Stimulated activated naive CD8-positive, alpha-beta T cell treated with anti-CD3 and anti-CD28 coated beads, Interleukin-15, Interleukin-2, amounts not matched to agents 100 ng/mL and 50 ng/mL, for 24 hours (primary cell): ENCODE results near the gene GNB5.
"Not testable (repeated sequence)": the region's sequence is repeated elsewhere in the genome, so short reads cannot be mapped to it uniquely, and the experiment has no call there.

Source experiments
- H3K27ac Mint-ChIP-seq: one replicate; pipeline ENCODE4 v1.8.0; 2021; ENCODE audit warnings: mild to moderate bottlenecking, mixed read lengths
- H3K27me3 Mint-ChIP-seq: one replicate; pipeline ENCODE4 v1.8.0; 2021; ENCODE audit warnings: mixed read lengths
- H3K36me3 Mint-ChIP-seq: one replicate; pipeline ENCODE4 v1.8.0; 2021; ENCODE audit warnings: low read depth, mixed read lengths
- H3K4me1 Mint-ChIP-seq: one replicate; pipeline ENCODE4 v1.8.0; 2021; ENCODE audit warnings: low read depth, mixed read lengths
- H3K4me3 Mint-ChIP-seq: one replicate; pipeline ENCODE4 v1.8.0; 2021; ENCODE audit warnings: mild to moderate bottlenecking, mixed read lengths
- H3K9me3 Mint-ChIP-seq: one replicate; pipeline ENCODE4 v1.8.0; 2021; ENCODE audit warnings: mixed read lengths

GNB5 gene

GRCh38 chr15:52191207-52191606 lies at the start of gene GNB5:
Gene GNB5, minus strand, starts transcription at chr15:52191392. Its CDS starts 6,716 bp downstream, at chr15:52184676.
- H3K27ac Mint-ChIP-seq, result no peak within 1 kb of the TSS

GRCh38 chr15:52240166-52240565 lies 49.0 kb upstream of the GNB5 start:
- Mint-ChIP-seq H3K27me3 (no peaks in the 10 kb centered on the region), H3K4me3 (no peak overlapping the region), H3K27ac (no peak overlapping the region), H3K4me1 (peaks cover 17% of the 10 kb centered on the region), H3K9me3 (no peaks in the 10 kb centered on the region), H3K36me3 (no peaks in the 10 kb centered on the region)

More at GRCh38 chr15:52191207-52191606, at the start of gene GNB5:
- Mint-ChIP-seq H3K36me3 (no peaks in the 10 kb centered on the region), H3K27me3 (no peaks in the 10 kb centered on the region), H3K9me3 (no peaks in the 10 kb centered on the region), H3K4me1 (no peaks in the 10 kb centered on the region), H3K4me3 (no peak within 1 kb of the TSS)

- H3K9me3 Mint-ChIP-seq, H3K27me3 Mint-ChIP-seq, H3K27ac Mint-ChIP-seq, H3K36me3 Mint-ChIP-seq, H3K4me3 Mint-ChIP-seq: not testable (repeated sequence)
- peaks cover 28% of the 10 kb centered on the region for H3K4me1 Mint-ChIP-seq
These were observed 47.9 kb upstream of the GNB5 start for GRCh38 chr15:52238989-52239525.

GRCh38 chr15:52238149-52238548 lies 47.0 kb upstream of the GNB5 start:
- Mint-ChIP-seq H3K27me3 (no peaks in the 10 kb centered on the region), H3K27ac (no peak overlapping the region), H3K9me3 (no peaks in the 10 kb centered on the region), H3K4me3 (no peak overlapping the region), H3K4me1 (peaks cover 37% of the 10 kb centered on the region), H3K36me3 (no peaks in the 10 kb centered on the region)

- H3K4me3 Mint-ChIP-seq, result no peak overlapping the region
- H3K36me3 Mint-ChIP-seq, result no peaks in the 10 kb centered on the region
- H3K27me3 Mint-ChIP-seq, result no peaks in the 10 kb centered on the region
- H3K9me3 Mint-ChIP-seq, result no peaks in the 10 kb centered on the region
- peaks cover 43% of the 10 kb centered on the region for H3K4me1 Mint-ChIP-seq
- no peak overlapping the region for H3K27ac Mint-ChIP-seq
These were observed 44.8 kb upstream of the GNB5 start for GRCh38 chr15:52236013-52236412.

GRCh38 chr15:52234596-52235541 lies 43.7 kb upstream of the GNB5 start:
- Mint-ChIP-seq H3K4me1 (peaks cover 40% of the 10 kb centered on the region), H3K4me3 (peak overlapping the region; percentile 23), H3K9me3 (no peaks in the 10 kb centered on the region), H3K27me3 (no peaks in the 10 kb centered on the region), H3K36me3 (no peaks in the 10 kb centered on the region), H3K27ac (peak overlapping the region; percentile 83)

GRCh38 chr15:52233405-52233804 lies 42.2 kb upstream of the GNB5 start:
- no peaks in the 10 kb centered on the region for H3K9me3 Mint-ChIP-seq
- H3K27me3 Mint-ChIP-seq, result no peaks in the 10 kb centered on the region
- H3K4me3 Mint-ChIP-seq, result no peak overlapping the region
- H3K27ac Mint-ChIP-seq, result peak overlapping the region; percentile 61
- H3K4me1 Mint-ChIP-seq, result peaks cover 40% of the 10 kb centered on the region
- H3K36me3 Mint-ChIP-seq, result no peaks in the 10 kb centered on the region

GRCh38 chr15:52232327-52232726 lies 41.1 kb upstream of the GNB5 start:
- Mint-ChIP-seq H3K4me3 (no peak overlapping the region), H3K27me3 (no peaks in the 10 kb centered on the region), H3K36me3 (no peaks in the 10 kb centered on the region), H3K4me1 (peaks cover 40% of the 10 kb centered on the region), H3K9me3 (no peaks in the 10 kb centered on the region), H3K27ac (peak overlapping the region; percentile 18)

GRCh38 chr15:52230073-52230472 lies 38.9 kb upstream of the GNB5 start:
- no peak overlapping the region for H3K4me3 Mint-ChIP-seq
- no peaks in the 10 kb centered on the region for H3K27me3 Mint-ChIP-seq
- H3K36me3 Mint-ChIP-seq, result no peaks in the 10 kb centered on the region
- no peak overlapping the region for H3K27ac Mint-ChIP-seq
- peaks cover 30% of the 10 kb centered on the region for H3K4me1 Mint-ChIP-seq
- H3K9me3 Mint-ChIP-seq, result no peaks in the 10 kb centered on the region

GRCh38 chr15:52228921-52229320 lies 37.7 kb upstream of the GNB5 start:
- Mint-ChIP-seq H3K4me1 (peaks cover 18% of the 10 kb centered on the region), H3K27ac (no peak overlapping the region), H3K9me3 (no peaks in the 10 kb centered on the region), H3K27me3 (no peaks in the 10 kb centered on the region), H3K36me3 (no peaks in the 10 kb centered on the region), H3K4me3 (no peak overlapping the region)

- H3K4me3 Mint-ChIP-seq, result no peak overlapping the region
- no peaks in the 10 kb centered on the region for H3K9me3 Mint-ChIP-seq
- no peaks in the 10 kb centered on the region for H3K27me3 Mint-ChIP-seq
- peaks cover 10% of the 10 kb centered on the region for H3K4me1 Mint-ChIP-seq
- no peak overlapping the region for H3K27ac Mint-ChIP-seq
- H3K36me3 Mint-ChIP-seq, result no peaks in the 10 kb centered on the region
These were observed 36.3 kb upstream of the GNB5 start for GRCh38 chr15:52227456-52227855.

GRCh38 chr15:52225230-52225629 lies 34.0 kb upstream of the GNB5 start:
- Mint-ChIP-seq H3K27me3 (no peaks in the 10 kb centered on the region), H3K4me3 (no peak overlapping the region), H3K36me3 (no peaks in the 10 kb centered on the region), H3K9me3 (no peaks in the 10 kb centered on the region), H3K4me1 (peaks cover 20% of the 10 kb centered on the region), H3K27ac (no peak overlapping the region)

- Mint-ChIP-seq H3K4me3 (no peak overlapping the region), H3K36me3 (no peaks in the 10 kb centered on the region), H3K4me1 (peaks cover 20% of the 10 kb centered on the region), H3K27ac (no peak overlapping the region), H3K27me3 (no peaks in the 10 kb centered on the region), H3K9me3 (no peaks in the 10 kb centered on the region)
These were observed 33.0 kb upstream of the GNB5 start for GRCh38 chr15:52224211-52224610.

- peak overlapping the region; percentile 83 for H3K27ac Mint-ChIP-seq
- H3K36me3 Mint-ChIP-seq, result no peaks in the 10 kb centered on the region
- no peaks in the 10 kb centered on the region for H3K9me3 Mint-ChIP-seq
- H3K27me3 Mint-ChIP-seq, result no peaks in the 10 kb centered on the region
- H3K4me1 Mint-ChIP-seq, result peaks cover 20% of the 10 kb centered on the region
- H3K4me3 Mint-ChIP-seq, result peak overlapping the region; percentile 76
These were observed 30.5 kb upstream of the GNB5 start for GRCh38 chr15:52221730-52222129.

- H3K36me3 Mint-ChIP-seq, result no peaks in the 10 kb centered on the region
- H3K9me3 Mint-ChIP-seq, result no peaks in the 10 kb centered on the region
- H3K4me1 Mint-ChIP-seq, result peaks cover 20% of the 10 kb centered on the region
- peak overlapping the region; percentile 76 for H3K4me3 Mint-ChIP-seq
- H3K27ac Mint-ChIP-seq, result peak overlapping the region; percentile 83
- no peaks in the 10 kb centered on the region for H3K27me3 Mint-ChIP-seq
These were observed 29.9 kb upstream of the GNB5 start for GRCh38 chr15:52220937-52221660.
